Activated CD8-positive, alpha-beta T cell treated with anti-CD3 and anti-CD28 coated beads for 36 hours (primary cell): ENCODE data around the gene ZYX. TPM values are rescaled to one million over a fixed set of nuclear protein-coding genes. Genes with fewer than 3 reads are reported as not detected.

Source experiments
- ATAC-seq: fragments of 200-7000 bp; cut with Tn5 transposase; one replicate; pipeline ENCODE4 v1.10.0; 2021; ENCODE audit warnings: mild to moderate bottlenecking, moderate library complexity
- CTCF ChIA-PET: fragments of 350-600 bp; sonication (Branson Sonifier 250); formaldehyde crosslinking; loops from one replicate; lab custom pipeline; 2021; ENCODE audit warnings: antibody characterized with exemption; lab: Charles Lee
- POLR2A ChIA-PET: fragments of 350-600 bp; sonication (Branson Sonifier 250); formaldehyde crosslinking; loops from one replicate; lab custom pipeline; 2021; ENCODE audit warnings: antibody characterized with exemption; lab: Charles Lee
- DNase-seq: peaks from one replicate; pipeline ENCODE4 v3.0.0-alpha.2; 2020
- H3K27ac Mint-ChIP-seq: one replicate; pipeline ENCODE4 v1.8.0; 2021; ENCODE audit warnings: mild to moderate bottlenecking, mixed read lengths
- H3K27me3 Mint-ChIP-seq: one replicate; pipeline ENCODE4 v1.8.0; 2021; ENCODE audit warnings: mixed read lengths
- H3K36me3 Mint-ChIP-seq: one replicate; pipeline ENCODE4 v1.8.0; 2021; ENCODE audit warnings: low read depth, mixed read lengths
- H3K4me1 Mint-ChIP-seq: one replicate; pipeline ENCODE4 v1.8.0; 2021; ENCODE audit warnings: low read depth, mixed read lengths
- H3K4me3 Mint-ChIP-seq: one replicate; pipeline ENCODE4 v1.8.0; 2021; ENCODE audit warnings: mild to moderate bottlenecking, moderate library complexity, mixed read lengths
- H3K9me3 Mint-ChIP-seq: one replicate; pipeline ENCODE4 v1.8.0; 2021; ENCODE audit warnings: mixed read lengths
- CTCF ChIP-seq: fragments of 200-600 bp; IDR thresholded peaks from one replicate; pipeline ENCODE4 v1.8.0; 2022; ENCODE audit warnings: antibody characterized with exemption, mild to moderate bottlenecking
- intact Hi-C: fragments of 100-400 bp; cut with micrococcal nuclease; formaldehyde crosslinking; loops from one replicate; pipeline ENCODE4 v1.10.0; 2022
- total RNA-seq, 2 experiments: library from RNA; stranded (reverse); gene quantifications; one replicate each; pipeline ENCODE4 v1.2.3, GENCODE V29; 2021

The ZYX gene
- total RNA-seq, 2 experiments from 2014 or later = 111 to 120 TPM

GRCh38 chr7:143395187-143396149, 14.3 kb downstream of the ZYX start:
- DNase-seq = no peak
- Mint-ChIP-seq H3K9me3 (no peaks in the 10 kb centered on the region), H3K27ac (peak overlapping the region; percentile 30), H3K4me1 (peaks cover 7% of the 10 kb centered on the region), H3K4me3 (no peak overlapping the region), H3K27me3 (no peaks in the 10 kb centered on the region), H3K36me3 (peaks cover 5% of the 10 kb centered on the region)
- intact Hi-C loops = no loop called here
- peak; percentile 61 for ATAC-seq
- ChIA-PET POLR2A (interaction anchor here (0.6 to 1.4 kb wide), 4 partner anchors 12 to 205 kb away, joined by 3 to 5 read pairs (median 3); no protein-coding TSS in a partner anchor), CTCF (interaction anchor here (0.9 to 1.4 kb wide), 3 partner anchors 9 to 155 kb away, joined by 3 to 4 read pairs (median 3); no protein-coding TSS in a partner anchor)
- TF ChIP-seq CTCF = no peak

GRCh38 chr7:143396182-143396581, 15.0 kb downstream of the ZYX start:
- POLR2A ChIA-PET = interaction anchor here (0.8 to 1.4 kb wide), 3 partner anchors 11 to 206 kb away, joined by 3 to 5 read pairs (median 3); no protein-coding TSS in a partner anchor
- no peaks in the 10 kb centered on the region for H3K27me3 Mint-ChIP-seq
- intact Hi-C loops = no loop called here

GRCh38 chr7:143396625-143397556, 15.7 kb downstream of the ZYX start:
- TF ChIP-seq CTCF = no peak
- Mint-ChIP-seq H3K9me3 (no peaks in the 10 kb centered on the region), H3K4me3 (no peak overlapping the region), H3K36me3 (no peaks in the 10 kb centered on the region), H3K27ac (no peak overlapping the region), H3K27me3 (no peaks in the 10 kb centered on the region), H3K4me1 (peaks cover 7% of the 10 kb centered on the region)
- intact Hi-C loops = no loop called here
- ATAC-seq (no peak), DNase-seq (no peak)
- CTCF ChIA-PET = interaction anchor here (0.9 to 1.6 kb wide), 3 partner anchors 11 to 156 kb away, joined by 3 to 7 read pairs (median 6); partner anchors contain the start of gene EPHA1
- POLR2A ChIA-PET = interaction anchor here (1.3 to 1.4 kb wide), 3 partner anchors 8 to 15 kb away, joined by 3 to 5 read pairs (median 3); no protein-coding TSS in a partner anchor

More at GRCh38 chr7:143396182-143396581, 15.0 kb downstream of the ZYX start:
- H3K9me3 Mint-ChIP-seq = no peaks in the 10 kb centered on the region
- DNase-seq (no peak), ATAC-seq (no peak)
- H3K4me3 Mint-ChIP-seq = no peak overlapping the region
- no peak for TF ChIP-seq CTCF
- no peaks in the 10 kb centered on the region for H3K36me3 Mint-ChIP-seq
- H3K27ac Mint-ChIP-seq = no peak overlapping the region
- H3K4me1 Mint-ChIP-seq = peaks cover 7% of the 10 kb centered on the region
- CTCF ChIA-PET = interaction anchor here (0.9 to 1.0 kb wide), 2 partner anchors 11 to 156 kb away, joined by 3 read pairs; no protein-coding TSS in a partner anchor

GRCh38 chr7:143397710-143398530, 16.8 kb downstream of the ZYX start:
- ATAC-seq = no peak
- Mint-ChIP-seq H3K27ac (peak overlapping the region; percentile 4), H3K36me3 (no peaks in the 10 kb centered on the region), H3K4me1 (peaks cover 7% of the 10 kb centered on the region), H3K27me3 (no peaks in the 10 kb centered on the region), H3K4me3 (no peak overlapping the region), H3K9me3 (no peaks in the 10 kb centered on the region)
- intact Hi-C loops = no loop called here
- TF ChIP-seq CTCF = no peak
- CTCF ChIA-PET = interaction anchor here (1.1 to 1.6 kb wide), 3 partner anchors 10 to 157 kb away, joined by 3 to 7 read pairs (median 6); partner anchors contain the start of gene EPHA1
- POLR2A ChIA-PET = interaction anchor here (1.0 to 1.3 kb wide), 3 partner anchors 9 to 14 kb away, joined by 3 to 4 read pairs (median 3); no protein-coding TSS in a partner anchor
- DNase-seq = no peak
